ENCODE measurements around the gene TPP2. TPM values are rescaled to one million over a fixed set of nuclear protein-coding genes. Genes with fewer than 3 reads are reported as not detected.

The TPP2 gene
- total RNA-seq, 4 donors from 2014 or later = 24.5 to 32.2 (median 26.8) TPM

- no peak for DNase-seq (ENCODE audit: low spot score in 2 of 2)
- intact Hi-C loops (cut with DNase I; ENCODE audit: low total_unique reads) = no loop called here
- 93 to 95% methylated on average over 2 of the region's 2 CpGs for WGBS, 2 donors
- TF ChIP-seq CTCF (IDR thresholded peaks at IDR 0.05) (no peak), POLR2A (IDR thresholded peaks at IDR 0.05) (no peak)
- H3K4me3 ChIP-seq (ENCODE audit: low read depth, poor library complexity, severe bottlenecking) = no peak overlapping the region
These were observed 34.4 kb downstream of the TPP2 start for GRCh38 chr13:102631198-102631597.

- intact Hi-C loops (cut with DNase I; ENCODE audit: low total_unique reads) = no loop called here
- DNase-seq (ENCODE audit: low spot score in 2 of 2) = no peak
- 80 to 86% methylated on average over 3 of the region's 3 CpGs for WGBS, 2 donors
- H3K4me3 ChIP-seq (ENCODE audit: low read depth, poor library complexity, severe bottlenecking) = no peak overlapping the region
- TF ChIP-seq POLR2A (IDR thresholded peaks at IDR 0.05) (no peak), CTCF (IDR thresholded peaks at IDR 0.05) (no peak)
These were observed 42.0 kb downstream of the TPP2 start for GRCh38 chr13:102638741-102639140.

GRCh38 chr13:102642029-102642428, 45.2 kb downstream of the TPP2 start:
- 70 to 85% methylated on average over 4 of the region's 4 CpGs for WGBS, 2 donors
- intact Hi-C loops (cut with DNase I; ENCODE audit: low total_unique reads) = no loop called here
- TF ChIP-seq POLR2A (IDR thresholded peaks at IDR 0.05) = no peak
- no peak for TF ChIP-seq CTCF (IDR thresholded peaks at IDR 0.05)

GRCh38 chr13:102642475-102642874, 45.7 kb downstream of the TPP2 start:
- 51% methylated on average over 6 of the region's 6 CpGs for WGBS, 2 donors
- TF ChIP-seq CTCF (IDR thresholded peaks at IDR 0.05) (no peak), POLR2A (IDR thresholded peaks at IDR 0.05) (no peak)
- H3K4me3 ChIP-seq (ENCODE audit: low read depth, poor library complexity, severe bottlenecking) = no peak overlapping the region
- DNase-seq (ENCODE audit: low spot score in 2 of 2) = peak; percentile 40 to 87
- intact Hi-C loops (cut with DNase I; ENCODE audit: low total_unique reads) = no loop called here

More at GRCh38 chr13:102642029-102642428, 45.2 kb downstream of the TPP2 start:
- DNase-seq (ENCODE audit: low spot score in 2 of 2) = no peak
- H3K4me3 ChIP-seq (ENCODE audit: low read depth, poor library complexity, severe bottlenecking) = no peak overlapping the region

GRCh38 chr13:102643656-102644055, 46.9 kb downstream of the TPP2 start:
- intact Hi-C loops (cut with DNase I; ENCODE audit: low total_unique reads) = no loop called here
- WGBS, 2 donors = 87 to 94% methylated on average over 1 of the region's 1 CpG
- no peak overlapping the region for H3K4me3 ChIP-seq (ENCODE audit: low read depth, poor library complexity, severe bottlenecking)
- TF ChIP-seq CTCF (IDR thresholded peaks at IDR 0.05) = no peak
- TF ChIP-seq POLR2A (IDR thresholded peaks at IDR 0.05) = no peak
- no peak for DNase-seq (ENCODE audit: low spot score in 2 of 2)

GRCh38 chr13:102645701-102646100, 48.9 kb downstream of the TPP2 start:
- no peak overlapping the region for H3K4me3 ChIP-seq (ENCODE audit: low read depth, poor library complexity, severe bottlenecking)
- DNase-seq (ENCODE audit: low spot score in 2 of 2) = no peak
- TF ChIP-seq POLR2A (IDR thresholded peaks at IDR 0.05) = no peak
- TF ChIP-seq CTCF (IDR thresholded peaks at IDR 0.05) = no peak
- intact Hi-C loops (cut with DNase I; ENCODE audit: low total_unique reads) = no loop called here
- 70 to 91% methylated on average over 1 of the region's 1 CpG for WGBS, 2 donors
